ENCODE measurements around the gene DAB2IP. TPM values are rescaled to one million over a fixed set of nuclear protein-coding genes. Genes with fewer than 3 reads are reported as not detected.

Gene DAB2IP
- polyA plus RNA-seq, 1 donor: 48.6 TPM

DNA sequence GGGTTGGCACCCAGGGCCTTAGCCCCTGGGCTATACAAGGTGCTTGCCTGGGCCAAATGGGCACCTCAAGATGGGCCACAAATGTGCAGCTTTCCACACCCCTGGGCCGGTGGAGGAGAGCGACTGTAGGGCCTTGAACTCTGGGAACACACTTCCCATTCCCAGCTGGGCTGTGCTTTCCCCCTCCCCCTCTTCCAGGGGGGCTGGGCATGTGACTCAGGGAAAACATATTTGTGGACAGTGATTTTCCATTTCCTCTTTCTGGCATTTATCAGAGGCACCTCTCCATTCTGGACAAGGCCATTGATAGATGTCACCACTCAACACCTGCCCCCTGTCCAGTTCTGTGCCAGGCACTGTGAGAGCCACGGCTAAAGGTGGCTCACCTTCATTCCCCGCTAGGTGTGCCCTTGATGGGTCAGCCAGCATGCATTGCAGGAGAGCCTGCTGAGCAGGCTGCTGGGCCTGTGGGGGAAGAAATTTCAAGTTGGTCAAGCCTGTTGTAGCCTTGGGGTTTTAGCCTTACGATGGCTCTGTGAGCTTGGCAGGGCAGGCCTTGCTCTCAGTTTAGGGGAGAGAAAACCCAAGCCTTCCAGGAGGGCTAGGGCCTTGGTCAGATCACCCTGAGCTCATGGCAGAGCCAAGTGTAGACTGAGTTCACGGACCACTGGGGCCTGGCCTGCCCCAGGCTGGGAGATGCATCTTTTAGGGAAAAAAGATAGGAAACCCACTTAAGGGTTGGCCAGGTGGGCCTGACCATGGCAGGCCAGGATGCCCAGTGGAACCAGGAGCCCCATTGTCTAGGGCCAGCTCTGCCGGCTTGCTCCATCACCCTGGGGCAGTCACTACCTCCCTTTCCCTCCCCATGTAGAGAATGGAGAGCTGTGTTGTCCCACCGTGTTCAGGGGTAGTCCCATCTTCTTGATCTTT is 113.9 kb downstream of the DAB2IP start:
- DNase-seq: no peak

DNA sequence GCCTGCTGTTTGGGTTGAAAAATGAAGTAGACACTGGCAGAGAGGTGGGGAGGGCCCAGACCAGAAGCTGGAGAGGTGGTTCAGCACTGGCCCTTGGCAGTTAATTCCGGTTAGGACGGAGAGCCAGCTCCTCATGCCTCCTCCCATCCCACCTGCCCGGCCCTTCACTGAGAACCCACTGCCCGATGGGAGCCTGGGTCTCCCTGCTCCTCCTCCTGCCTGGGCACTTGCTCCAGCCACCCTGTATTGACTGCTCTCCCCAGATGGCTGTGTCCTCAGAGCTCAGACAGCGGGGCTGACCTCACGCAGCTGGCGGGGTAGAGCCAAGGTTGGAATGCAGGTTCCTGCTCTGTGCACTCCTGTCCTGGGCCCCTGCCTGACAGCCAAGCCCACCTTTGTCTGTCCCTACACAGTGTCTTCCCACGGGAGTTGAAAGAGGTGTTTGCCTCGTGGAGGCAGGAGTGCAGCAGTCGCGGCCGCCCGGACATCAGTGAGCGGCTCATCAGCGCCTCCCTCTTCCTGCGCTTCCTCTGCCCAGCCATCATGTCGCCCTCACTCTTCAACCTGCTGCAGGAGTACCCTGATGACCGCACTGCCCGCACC is 114.7 kb downstream of the DAB2IP start:
- no peak for DNase-seq

GRCh38 chr9:121767171-121767769 is 115.8 kb downstream of the DAB2IP start:
- DNase-seq: no peak

DNA sequence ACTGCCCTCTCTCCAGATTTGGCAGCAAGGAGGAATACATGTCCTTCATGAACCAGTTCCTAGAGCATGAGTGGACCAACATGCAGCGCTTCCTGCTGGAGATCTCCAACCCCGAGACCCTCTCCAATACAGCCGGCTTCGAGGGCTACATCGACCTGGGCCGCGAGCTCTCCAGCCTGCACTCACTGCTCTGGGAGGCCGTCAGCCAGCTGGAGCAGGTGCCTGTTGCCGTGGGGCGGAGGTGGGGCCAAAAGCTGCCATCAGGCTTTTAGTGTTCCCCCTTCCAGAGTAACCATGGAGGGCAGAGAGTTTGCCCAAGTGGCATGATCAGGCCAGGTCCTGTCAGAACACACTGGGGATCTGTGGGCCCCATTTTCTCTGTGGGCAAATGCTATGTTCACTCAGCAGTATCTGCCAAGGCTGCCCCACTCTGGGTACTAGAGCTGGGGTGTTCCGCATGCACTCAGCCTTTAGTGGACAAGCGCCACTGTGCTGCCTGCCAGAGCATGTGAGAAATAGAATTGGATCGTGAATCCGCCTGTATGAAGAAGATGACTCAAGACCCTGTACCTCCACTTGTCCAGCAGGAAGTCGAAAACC is 117.1 kb downstream of the DAB2IP start:
- DNase-seq: no peak

- no peak for DNase-seq
Observed at GRCh38 chr9:121769939-121770338, 118.5 kb downstream of the DAB2IP start.

GRCh38 chr9:121770415-121771273 is 119.2 kb downstream of the DAB2IP start:
- no peak for DNase-seq

DNA sequence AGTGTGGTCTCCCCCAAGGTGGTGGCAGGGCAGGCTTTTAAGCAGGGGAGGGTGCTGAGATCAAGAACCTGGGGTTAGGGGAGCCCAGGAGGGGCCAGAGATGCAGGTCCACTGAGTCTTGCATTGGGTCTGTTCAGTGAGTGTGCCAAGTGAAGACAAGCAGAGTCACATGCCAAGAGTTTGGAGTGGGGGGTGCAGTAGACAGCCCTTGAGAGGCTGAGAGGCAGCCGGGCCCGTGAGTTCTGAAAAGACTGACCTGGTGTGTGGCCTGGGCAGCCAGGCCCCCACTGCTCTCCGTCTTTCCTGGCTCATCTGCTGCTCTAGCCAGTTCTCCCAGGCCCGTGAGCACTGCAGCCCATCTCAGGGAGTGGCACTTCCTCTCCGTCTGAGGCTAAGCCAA is 120.0 kb downstream of the DAB2IP start:
- no peak for DNase-seq

- DNase-seq: no peak
Observed at GRCh38 chr9:121771851-121772599, 120.6 kb downstream of the DAB2IP start.

DNA sequence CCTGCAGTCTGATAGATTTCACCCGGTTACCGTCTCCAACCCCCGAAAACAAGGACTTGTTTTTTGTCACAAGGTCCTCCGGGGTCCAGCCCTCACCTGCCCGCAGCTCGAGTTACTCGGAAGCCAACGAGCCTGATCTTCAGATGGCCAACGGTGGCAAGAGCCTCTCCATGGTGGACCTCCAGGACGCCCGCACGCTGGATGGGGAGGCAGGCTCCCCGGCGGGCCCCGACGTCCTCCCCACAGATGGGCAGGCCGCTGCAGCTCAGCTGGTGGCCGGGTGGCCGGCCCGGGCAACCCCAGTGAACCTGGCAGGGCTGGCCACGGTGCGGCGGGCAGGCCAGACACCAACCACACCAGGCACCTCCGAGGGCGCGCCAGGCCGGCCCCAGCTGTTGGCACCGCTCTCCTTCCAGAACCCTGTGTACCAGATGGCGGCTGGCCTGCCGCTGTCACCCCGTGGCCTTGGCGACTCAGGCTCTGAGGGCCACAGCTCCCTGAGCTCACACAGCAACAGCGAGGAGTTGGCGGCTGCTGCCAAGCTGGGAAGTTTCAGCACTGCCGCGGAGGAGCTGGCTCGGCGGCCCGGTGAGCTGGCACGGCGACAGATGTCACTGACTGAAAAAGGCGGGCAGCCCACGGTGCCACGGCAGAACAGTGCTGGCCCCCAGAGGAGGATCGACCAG is 121.3 kb downstream of the DAB2IP start:
- no peak for DNase-seq

GRCh38 chr9:121773286-121773953 is 122.0 kb downstream of the DAB2IP start:
- no peak for DNase-seq

DNA sequence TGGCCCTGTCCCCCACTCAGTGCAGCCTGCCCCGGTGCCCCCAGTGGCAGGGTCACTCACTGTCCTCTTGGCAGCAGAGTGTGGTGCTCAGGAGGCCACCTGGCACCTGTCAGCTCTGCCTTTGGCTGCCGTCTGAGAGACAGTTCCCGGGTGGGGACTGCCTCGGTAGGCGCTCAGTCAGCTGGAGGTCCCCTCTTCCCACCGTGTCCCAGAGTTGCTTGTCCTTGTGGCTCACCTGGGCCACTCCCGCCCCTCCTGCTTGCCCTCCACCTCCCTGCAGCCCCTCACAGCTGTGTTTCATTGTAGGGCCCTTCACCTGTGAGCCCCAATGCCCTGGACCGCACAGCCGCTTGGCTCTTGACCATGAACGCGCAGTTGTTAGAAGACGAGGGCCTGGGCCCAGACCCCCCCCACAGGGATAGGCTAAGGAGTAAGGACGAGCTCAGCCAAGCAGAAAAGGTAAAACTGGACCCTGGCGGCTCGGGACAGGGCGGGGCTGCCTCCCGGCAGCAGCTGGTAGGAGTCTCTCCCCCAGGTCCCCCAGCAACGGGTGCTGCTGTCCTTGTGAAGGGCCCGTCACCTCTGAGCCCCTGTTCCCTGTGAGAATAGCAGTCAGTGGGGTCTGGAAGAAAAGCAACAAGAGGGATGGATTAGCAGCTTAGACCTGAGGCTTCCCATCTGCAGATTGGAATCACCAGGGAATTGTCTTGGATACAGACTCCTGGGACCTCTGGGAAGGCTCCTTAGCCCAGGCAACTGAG is 122.7 kb downstream of the DAB2IP start:
- no peak for DNase-seq

- DNase-seq: no peak
Observed at GRCh38 chr9:121774715-121775613, 123.5 kb downstream of the DAB2IP start.

- DNase-seq: no peak
Observed at GRCh38 chr9:121776001-121776738, 124.7 kb downstream of the DAB2IP start.

- no peak for DNase-seq
Observed at GRCh38 chr9:121776739-121777637, 125.6 kb downstream of the DAB2IP start.

GRCh38 chr9:121778252-121779225 is 127.1 kb downstream of the DAB2IP start:
- no peak for DNase-seq
